ENCODE results near the gene PPP5C.
"Not testable (repeated sequence)": the region's sequence is repeated elsewhere in the genome, so short reads cannot be mapped to it uniquely, and the experiment has no call there.

PPP5C gene

DNA sequence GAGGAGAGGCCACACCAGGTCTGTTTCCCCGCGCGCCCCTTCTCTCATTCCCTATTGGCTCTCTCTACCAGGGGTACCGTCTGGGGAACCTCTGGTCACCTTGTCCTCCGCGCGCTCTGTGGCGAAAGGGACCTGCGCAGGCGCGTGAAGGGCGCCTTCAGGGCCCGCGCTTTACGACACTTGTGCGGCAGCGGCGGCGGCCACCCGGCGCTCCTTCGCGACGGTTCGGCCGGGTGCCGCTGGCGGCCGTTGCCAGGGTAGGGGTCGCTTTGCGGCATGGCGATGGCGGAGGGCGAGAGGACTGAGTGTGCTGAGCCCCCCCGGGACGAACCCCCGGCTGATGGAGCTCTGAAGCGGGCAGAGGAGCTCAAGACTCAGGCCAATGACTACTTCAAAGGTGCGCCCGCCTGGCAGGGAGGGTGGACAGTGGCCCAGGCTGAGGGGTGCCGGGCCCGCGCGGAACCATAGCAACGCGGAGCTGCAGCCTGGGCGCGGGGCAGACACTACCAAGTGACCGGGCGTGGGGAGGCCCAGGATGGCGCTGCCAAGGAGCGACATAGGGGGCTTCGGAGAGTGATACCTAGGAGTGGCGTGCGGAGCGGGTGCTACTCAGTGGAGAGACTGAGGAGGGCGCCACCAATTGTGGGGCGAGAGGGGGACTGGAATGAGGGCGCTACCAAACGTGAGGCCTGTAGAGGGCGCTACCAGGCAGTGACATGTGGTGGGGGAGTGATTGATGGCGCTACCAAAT, at the start of gene PPP5C:
Gene PPP5C, plus strand, starts transcription at position 267 of the 751 bp plus-strand sequence. Its CDS starts 10 bp downstream, at position 277.
- DNase-seq (ENCODE audit: low read depth in 2 of 3, low spot score in 1 of 3): peak; percentile 80 to 86 (median 86)

DNA sequence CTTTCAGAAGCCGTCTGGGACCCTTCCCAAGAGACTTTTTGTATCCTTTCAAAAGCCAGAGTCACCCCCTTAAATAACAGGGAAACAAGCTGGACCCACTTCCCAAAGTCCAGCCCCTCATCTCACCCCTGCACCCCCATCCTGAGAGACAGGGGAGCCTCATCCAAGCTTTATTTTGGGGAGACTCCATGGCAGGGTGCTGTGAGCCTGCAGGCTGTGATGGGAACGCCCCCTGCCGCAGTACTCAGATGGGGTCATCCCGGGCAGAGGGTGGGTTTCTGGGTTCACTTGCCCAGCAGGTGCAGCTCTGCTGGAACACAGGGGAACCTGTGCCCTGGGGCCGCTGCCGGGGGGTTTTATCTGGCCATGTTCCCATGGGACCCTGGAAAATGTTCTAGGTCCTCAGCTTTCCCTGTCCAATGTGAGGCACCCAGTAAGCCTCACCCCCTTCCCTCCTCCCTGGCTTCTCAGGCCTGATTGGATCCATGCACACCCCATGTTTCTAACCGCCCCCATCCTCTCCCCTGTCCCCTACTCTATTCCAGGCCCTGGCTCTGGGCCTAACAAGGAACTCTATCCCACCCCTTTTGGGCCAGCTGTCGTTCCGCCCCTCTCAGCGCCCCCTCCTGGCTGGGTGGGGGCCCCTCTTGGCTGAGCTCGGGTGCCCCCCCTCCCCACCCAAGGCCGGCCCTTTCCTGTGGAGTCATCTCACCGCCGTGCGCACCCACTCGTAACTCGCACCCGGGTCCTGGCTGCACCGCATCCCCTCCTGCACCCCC, 49.0 kb upstream of the PPP5C start:
- DNase-seq (ENCODE audit: low read depth in 2 of 3, low spot score in 1 of 3): no peak

DNA sequence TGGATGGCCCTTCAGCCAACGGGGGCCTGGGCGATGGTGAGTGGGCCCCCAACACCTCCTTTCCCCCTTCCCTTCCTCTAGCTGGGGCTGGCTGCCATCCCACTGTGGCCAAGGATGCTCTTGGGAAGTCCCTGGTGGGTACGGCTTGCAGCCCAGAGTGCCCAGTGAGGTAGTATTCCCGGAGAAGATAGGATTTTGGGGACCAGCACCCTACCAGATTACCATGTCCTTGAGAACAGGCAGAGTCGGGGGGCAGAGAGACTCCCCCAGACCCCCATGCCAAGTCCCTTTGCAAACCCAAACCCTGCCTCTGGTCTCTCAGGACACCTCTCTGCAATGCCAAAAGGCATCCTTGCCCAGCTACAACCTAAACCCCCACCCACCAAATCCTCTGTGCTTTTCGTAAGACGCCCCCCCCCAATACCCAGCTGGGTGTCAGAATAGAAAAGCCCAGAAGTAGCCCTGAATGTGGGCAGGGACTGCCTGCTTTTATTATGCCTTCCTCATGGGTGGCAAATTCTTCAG, 48.3 kb upstream of the PPP5C start:
- DNase-seq (ENCODE audit: low read depth in 2 of 3, low spot score in 1 of 3): no peak

DNA sequence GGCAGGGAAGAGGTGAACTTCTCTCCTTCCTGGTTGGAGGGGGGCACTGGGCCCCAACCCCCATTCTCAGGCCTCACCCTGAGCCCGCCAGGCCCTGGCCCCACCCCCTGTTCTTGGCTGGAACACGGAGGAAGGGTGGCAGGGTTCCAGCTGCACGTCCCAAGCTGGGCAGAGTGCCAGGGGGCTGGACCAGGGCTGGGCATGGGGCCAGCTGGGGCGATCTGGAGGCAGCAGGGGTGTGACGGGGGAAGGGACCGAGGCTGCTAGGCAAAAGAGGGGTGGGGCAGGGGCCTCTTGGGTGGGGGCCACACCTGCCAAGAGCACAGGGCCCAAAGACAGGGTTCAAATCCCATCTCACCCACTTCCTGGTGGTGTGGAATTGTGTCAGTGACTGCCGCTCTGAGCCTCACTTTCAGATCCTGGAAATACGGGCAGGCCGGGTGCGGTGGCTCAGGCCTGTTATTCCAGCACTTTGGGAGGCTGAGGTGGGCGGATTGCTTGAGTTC, 47.8 kb upstream of the PPP5C start:
- no peak for DNase-seq (ENCODE audit: low read depth in 2 of 3, low spot score in 1 of 3)

DNA sequence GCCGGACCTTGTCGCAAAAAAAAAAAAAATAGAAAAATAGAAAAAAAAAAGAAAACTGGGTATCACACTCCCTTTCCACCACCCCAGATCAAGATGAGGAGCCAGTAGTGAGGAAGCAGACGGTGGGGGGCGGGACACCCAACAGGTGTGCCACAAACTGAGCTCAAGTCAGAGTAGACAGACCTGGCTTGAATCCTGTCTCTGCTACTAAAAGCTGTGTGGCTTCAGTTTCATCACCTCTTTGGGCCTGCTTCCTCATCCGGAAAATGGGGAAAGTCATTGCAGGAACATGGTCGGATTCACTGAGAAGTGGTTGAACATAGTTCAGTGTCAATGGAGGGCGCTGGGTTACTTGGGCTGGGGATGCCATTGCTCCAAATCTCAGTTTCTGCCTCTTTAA, 47.2 kb upstream of the PPP5C start:
- no peak for DNase-seq (ENCODE audit: low read depth in 2 of 3, low spot score in 1 of 3)

GRCh38 chr19:46303322-46303690, 43.6 kb upstream of the PPP5C start:
- DNase-seq (ENCODE audit: low read depth in 2 of 3, low spot score in 1 of 3): no peak

DNA sequence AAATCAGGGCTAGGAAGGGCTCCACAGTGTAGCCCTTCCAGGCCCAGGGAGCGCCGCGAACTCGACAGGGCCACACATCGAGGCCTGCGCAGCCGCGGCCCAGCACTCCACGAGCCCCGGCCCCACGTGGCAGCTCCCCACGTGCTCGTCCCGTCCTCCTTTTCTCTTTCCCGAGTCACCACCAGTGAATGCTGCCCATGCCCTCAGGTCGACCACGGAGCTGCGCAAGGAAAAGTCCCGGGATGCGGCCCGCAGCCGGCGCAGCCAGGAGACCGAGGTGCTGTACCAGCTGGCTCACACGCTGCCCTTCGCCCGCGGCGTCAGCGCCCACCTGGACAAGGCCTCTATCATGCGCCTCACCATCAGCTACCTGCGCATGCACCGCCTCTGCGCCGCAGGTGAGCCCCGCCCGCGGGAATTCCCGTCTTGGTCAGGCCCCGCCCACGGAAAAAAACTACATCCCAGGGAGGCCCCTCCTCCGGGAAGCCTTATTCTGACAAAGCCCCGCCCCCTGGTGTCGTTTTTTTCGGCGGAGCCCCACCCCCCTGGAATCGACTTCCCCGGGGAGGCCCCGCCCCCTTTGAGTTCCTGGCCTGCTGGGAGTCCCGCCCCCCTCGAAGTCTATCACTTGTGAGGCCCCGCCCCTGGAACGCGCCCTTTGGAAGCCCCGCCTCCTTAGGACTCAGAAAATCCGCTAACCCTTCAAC, 43.0 kb upstream of the PPP5C start:
- no peak for DNase-seq (ENCODE audit: low read depth in 2 of 3, low spot score in 1 of 3)

DNA sequence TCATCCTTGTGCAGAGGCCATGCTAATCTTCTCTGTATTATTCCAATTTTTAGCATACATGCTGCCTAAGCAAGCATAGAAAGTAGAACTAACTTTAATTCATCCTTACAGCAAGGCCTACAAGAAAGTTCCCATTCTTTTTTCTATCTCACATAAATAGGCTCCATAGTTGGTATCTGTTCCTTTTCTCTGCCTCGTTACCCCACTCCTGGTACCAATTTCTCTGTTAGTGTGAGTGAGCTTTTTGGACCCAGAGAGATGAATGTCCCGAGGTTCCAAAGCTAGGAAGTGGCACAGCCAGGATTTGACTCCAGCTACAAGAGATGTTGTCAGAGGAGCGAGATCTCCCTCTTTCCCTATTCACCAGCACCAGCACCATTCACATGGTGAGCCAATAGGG, 40.4 kb upstream of the PPP5C start:
- no peak for DNase-seq (ENCODE audit: low read depth in 2 of 3, low spot score in 1 of 3)

DNA sequence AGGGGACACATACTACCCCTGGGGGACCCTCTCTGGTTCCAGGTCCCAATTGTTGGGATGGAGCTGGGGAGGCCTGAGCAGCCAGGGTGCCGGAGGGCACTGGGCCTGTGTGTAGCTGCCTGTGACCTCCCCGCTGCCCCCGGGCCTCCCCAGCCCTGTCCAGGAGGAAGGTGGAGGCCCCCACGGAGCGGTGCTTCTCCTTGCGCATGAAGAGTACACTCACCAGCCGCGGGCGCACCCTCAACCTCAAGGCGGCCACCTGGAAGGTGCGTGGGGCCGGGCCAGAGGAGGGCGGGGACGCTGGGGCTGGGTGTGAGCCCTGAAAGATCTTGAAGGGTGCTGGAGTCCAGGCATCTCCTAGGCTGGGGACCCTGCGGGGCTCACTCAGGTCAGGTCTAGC, 38.4 kb upstream of the PPP5C start:
- no peak for DNase-seq (ENCODE audit: low read depth in 2 of 3, low spot score in 1 of 3)

DNA sequence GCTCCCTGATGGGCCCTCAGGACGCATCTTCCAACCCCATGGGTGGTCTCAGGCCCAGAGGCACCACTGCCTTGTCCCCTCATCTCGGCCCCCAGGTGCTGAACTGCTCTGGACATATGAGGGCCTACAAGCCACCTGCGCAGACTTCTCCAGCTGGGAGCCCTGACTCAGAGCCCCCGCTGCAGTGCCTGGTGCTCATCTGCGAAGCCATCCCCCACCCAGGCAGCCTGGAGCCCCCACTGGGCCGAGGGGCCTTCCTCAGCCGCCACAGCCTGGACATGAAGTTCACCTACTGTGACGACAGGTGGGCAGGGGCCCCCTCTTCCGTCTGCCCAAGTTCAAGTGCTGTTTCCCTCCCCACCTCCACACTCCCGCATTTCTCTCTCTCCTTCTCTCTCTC, 37.8 kb upstream of the PPP5C start:
- DNase-seq (ENCODE audit: low read depth in 2 of 3, low spot score in 1 of 3): no peak

GRCh38 chr19:46311444-46311843, 35.4 kb upstream of the PPP5C start:
- no peak for DNase-seq (ENCODE audit: low read depth in 2 of 3, low spot score in 1 of 3)

DNA sequence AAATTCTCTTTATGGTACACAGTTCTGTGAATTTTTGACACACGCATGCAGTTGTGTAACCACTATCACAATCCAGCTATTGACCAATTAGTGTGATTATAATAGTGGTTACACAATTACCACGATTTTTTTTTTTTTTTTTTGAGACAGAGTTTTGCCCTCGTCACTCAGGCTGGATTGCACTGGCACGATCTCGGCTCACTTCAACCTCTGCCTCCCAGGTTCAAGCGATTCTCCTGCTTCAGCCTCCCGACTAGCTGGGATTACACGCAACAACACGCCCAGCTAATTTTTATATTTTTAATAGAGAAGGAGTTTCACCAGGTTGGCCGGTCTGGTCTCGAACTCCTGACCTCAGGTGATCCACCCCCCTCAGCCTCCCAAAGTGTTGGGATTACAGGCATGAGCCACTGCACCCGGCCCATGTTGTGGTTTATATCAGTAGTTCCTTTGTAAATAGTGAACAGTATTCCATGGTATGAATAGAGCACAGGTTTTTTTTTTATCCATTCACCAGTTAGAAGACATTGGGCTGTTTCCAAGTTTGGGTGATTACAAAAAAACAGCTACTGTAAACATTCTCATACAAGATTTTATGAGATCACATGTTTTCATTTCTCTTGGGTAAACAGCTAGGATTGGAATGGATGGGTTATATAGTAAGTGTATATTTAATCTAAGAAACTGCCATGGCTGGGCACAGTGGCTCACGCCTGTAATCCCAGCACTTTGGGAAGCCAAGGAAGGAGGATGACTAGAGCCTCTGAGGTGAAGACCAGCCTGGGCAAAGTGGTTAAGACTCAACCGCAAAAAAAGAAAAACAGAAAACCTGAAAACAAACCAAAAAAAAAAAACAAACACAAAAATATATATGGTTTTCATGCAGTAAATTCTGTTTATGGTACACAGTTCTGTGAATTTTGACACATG, 33.1 kb upstream of the PPP5C start:
- DNase-seq (ENCODE audit: low read depth in 2 of 3, low spot score in 1 of 3): not testable (repeated sequence)

GRCh38 chr19:46317339-46317738, 29.5 kb upstream of the PPP5C start:
- no peak for DNase-seq (ENCODE audit: low read depth in 2 of 3, low spot score in 1 of 3)

DNA sequence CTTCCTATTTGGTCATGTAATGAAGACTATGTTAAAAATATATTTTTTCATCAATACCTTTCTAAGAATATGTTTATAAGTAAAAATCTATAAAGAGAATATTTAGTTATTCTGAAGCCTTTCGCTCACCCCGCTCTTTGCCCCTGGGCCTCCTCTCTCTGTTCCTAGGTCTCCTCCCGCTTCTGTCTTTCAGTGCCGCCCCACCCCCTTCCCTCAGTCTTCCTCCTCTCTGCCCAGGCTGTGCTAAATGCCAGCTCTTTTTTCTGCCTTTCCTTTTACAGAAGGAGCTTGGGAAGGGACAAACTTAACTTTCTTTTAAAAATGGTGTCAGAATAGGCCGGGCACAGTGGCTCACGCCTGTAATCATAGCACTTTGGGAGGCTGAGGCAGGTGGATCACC, 27.3 kb upstream of the PPP5C start:
- DNase-seq (ENCODE audit: low read depth in 2 of 3, low spot score in 1 of 3): no peak

DNA sequence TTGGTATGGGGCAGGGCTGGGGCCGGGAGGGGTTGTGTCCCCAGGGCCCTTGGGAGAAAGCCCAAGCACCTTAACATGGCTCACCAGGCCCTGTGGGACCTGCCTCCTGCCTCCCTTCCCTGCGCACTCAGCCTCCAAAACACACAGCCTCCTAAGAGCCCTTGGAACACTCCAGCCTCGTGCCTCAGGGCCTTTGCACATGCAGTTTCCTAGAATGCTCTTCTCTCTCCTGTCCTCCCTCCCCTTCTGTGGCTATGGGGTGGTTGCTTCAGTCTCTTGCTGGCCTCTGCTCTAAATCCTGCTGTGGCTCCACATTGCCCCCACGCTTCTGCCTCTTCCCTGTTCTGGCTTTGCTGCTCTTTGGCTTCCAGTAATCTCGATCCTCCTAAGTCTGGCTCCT, 26.3 kb upstream of the PPP5C start:
- no peak for DNase-seq (ENCODE audit: low read depth in 2 of 3, low spot score in 1 of 3)

- DNase-seq (ENCODE audit: low read depth in 2 of 3, low spot score in 1 of 3): no peak
These were observed 25.2 kb upstream of the PPP5C start for GRCh38 chr19:46321653-46322052.

- not testable (repeated sequence) for DNase-seq (ENCODE audit: low read depth in 2 of 3, low spot score in 1 of 3)
These were observed 23.7 kb upstream of the PPP5C start for GRCh38 chr19:46323227-46323626.

GRCh38 chr19:46324277-46324676, 22.6 kb upstream of the PPP5C start:
- no peak for DNase-seq (ENCODE audit: low read depth in 2 of 3, low spot score in 1 of 3)

- no peak for DNase-seq (ENCODE audit: low read depth in 2 of 3, low spot score in 1 of 3)
These were observed 20.3 kb upstream of the PPP5C start for GRCh38 chr19:46326608-46327007.

GRCh38 chr19:46328079-46328478, 18.8 kb upstream of the PPP5C start:
- DNase-seq (ENCODE audit: low read depth in 2 of 3, low spot score in 1 of 3): no peak
